K562 treated with DMSO at 1 percent for 4 hours (cell line): ENCODE data around the gene CHKA. TPM values are rescaled to one million over a fixed set of nuclear protein-coding genes. Genes with fewer than 3 reads are reported as not detected.

ENCODE experiments used
- total RNA-seq: library from RNA; unstranded; fragments of 300-600 nt; gene quantifications from 2 replicates; pipeline ENCODE4 v1.2.3, GENCODE V29; 2022; ENCODE audit not compliant: insufficient read depth

CHKA gene
- total RNA-seq: 27.0 and 32.9 TPM in 2 replicates

DNA sequence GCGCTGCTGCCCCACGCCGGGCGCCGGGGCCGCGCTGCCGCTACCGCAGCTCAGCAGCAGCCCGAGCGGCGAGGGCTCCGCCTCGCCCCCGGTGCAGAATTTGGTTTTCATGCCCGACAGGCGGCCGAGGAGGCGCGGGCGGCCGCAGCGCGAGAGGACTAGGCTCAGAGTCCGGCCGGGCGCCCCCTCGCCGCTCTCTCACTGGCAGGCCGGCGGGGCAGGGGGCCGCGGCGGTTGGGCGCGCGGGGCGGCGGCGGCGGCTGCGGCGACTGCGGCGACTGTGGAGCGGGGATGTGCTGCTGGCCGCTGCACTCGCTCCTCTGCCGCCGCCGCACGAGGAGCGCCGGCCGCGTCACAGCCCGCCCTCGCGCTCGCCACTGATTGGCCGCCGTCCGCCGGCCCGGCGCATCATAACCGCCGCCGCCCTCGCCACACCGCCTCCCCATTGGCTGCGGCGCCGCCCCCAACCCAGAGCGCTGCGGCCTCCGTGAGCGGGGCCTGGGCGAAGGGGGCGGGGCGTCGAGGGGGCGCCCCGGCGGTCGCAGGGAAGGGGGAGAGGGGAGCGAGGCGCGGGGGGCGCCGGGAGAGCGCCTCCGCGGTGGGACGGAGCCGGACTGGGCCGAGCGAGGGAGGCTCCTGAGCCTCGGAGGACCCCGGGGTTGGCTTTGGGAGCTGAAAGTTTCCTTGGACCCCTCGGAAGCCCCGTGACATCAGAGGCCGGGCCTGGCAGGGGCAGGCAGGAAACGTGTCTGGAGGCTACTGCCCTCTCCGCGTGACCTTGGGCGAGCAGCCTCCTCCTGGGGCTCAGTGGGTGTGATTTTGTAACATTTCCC is at the start of gene CHKA:
Gene CHKA, minus strand, starts transcription at position 322 of the 833 bp plus-strand sequence. Its CDS starts 211 bp downstream, at position 111.

DNA sequence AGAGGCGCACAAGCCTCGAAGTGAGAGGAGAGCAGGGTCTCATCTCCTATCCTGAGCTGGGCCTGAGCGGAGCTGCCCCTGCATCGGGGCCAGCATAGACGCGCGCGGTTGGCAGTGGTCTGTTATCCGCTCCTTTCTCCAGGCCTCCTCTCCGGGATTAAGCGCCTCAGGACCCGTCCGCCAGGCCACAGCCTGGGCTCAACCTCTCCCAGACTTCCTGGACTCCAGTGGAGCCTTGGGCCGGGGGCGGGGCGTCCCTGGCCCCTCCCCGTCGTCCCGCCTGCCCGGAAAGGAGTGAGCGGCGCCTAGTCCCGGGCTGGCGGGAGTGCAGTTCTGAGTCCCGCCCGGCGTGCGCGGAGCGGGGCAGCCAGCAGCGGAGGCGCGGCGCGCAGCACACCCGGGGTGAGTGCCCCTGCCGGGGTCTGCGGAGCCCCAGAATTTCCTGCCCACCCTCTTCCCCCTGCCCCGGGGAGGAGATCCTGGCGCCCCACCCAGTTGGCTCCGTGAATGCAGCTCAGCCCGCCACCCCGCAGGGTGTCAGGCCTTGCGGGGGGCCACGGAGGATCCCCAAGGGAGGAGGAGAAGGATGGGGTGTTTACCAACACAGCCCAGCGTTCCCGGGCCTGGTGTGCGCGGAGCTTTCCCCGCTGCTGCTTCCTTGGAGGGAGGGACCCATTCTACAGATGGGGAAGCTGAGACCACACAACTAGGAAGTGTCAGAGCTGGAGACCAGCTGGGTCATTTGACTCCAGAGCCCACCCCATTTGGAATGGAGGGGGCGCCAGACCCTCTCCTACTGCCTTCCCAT is 82.3 kb downstream of the CHKA start, which contains the start of gene TCIRG1:
Gene TCIRG1, plus strand, starts transcription at position 308 of the 808 bp plus-strand sequence. CDS start 2,247 bp downstream, outside the sequence.

DNA sequence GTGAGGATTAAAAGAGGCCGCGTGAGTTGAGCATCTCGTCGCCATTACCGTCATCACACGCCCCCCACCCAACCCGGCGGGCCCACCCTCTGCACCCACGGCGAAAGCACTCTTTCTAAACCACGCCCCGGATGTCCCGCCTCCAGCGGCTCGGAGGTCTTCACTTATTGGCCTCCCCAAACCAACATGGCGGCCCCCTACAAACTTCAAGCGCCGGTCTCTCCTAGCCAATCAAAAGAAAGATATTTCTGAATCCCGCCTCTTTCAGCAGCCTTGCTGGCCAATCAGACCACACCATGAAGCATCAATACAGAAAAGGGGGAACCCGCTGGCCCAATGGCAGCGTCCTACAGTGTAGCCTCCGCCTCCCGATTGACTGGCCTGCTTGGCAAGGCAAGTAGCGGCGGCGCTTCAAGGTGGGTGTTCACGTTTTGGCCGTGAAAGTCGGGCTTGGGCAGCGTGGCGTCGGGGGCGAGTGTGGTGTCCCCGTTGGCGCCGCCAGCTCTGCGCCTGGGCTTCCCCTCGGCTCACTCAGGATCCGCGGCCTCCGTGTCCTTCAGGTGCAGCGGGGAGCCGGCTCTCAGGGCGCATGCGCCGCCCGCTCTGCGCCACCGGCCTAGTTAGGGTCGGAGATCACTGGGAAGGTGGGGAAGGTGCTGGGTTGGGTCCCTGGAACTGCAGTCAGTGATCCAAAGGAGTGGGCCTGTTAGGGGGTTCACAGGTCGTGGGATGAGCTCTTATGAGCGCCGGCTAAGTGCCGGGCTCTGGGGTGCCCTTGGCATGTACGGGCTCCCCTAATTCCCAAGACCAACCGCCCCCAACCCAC is 90.7 kb downstream of the CHKA start, which contains the start of gene NDUFS8:
Gene NDUFS8, plus strand, starts transcription at position 364 of the 826 bp plus-strand sequence. CDS start 1,471 bp downstream, outside the sequence.

DNA sequence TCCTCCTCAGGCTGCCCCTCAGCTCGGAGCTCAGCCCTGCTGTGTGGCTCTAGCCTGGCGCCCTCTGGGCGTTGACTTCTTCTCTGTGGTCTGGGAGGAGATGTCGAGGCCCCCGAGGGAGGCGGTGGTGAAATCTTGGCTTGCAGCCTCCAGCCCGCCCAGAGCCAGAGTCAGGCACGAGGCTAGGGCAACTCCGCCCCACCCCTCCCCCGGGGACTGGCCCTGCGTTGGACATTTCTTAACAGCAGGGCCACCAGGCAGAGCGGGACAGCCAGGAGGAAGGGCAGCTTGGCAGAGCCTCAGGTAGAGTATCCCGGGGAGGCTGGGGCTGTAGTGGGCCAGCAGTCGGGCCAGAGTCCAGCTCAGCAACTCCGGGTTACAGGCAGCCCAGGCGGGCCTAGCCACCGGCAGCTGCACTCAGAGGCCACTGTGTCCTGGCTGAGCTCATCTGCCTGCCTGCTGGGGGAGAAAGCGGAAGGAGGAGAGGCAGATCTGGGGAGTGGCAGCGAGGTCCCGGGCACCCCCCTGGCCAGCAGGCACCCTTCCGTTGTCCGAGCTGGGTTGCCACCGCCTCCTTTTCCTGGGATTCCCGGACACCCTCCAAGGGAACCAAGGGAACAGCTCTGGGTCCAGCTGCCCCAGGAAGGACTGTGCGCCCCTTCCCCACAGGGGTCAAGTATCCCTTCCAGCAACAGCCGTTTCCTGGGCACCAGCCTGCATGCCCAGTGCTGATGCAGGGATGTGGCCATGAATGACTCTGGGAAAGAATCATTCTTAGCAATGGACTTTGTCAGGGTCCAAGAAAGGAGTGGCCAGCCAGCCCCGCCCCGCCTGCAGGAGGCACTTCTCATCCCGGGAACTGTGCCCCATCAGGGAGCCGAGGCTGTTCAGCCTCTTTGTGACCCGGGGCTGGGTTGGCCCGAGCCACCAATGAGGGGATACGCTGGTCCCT is 110.8 kb downstream of the CHKA start, which contains the start of gene ALDH3B1:
Gene ALDH3B1, plus strand, starts transcription at position 238 of the 952 bp plus-strand sequence. CDS start 4,971 bp downstream, outside the sequence.

DNA sequence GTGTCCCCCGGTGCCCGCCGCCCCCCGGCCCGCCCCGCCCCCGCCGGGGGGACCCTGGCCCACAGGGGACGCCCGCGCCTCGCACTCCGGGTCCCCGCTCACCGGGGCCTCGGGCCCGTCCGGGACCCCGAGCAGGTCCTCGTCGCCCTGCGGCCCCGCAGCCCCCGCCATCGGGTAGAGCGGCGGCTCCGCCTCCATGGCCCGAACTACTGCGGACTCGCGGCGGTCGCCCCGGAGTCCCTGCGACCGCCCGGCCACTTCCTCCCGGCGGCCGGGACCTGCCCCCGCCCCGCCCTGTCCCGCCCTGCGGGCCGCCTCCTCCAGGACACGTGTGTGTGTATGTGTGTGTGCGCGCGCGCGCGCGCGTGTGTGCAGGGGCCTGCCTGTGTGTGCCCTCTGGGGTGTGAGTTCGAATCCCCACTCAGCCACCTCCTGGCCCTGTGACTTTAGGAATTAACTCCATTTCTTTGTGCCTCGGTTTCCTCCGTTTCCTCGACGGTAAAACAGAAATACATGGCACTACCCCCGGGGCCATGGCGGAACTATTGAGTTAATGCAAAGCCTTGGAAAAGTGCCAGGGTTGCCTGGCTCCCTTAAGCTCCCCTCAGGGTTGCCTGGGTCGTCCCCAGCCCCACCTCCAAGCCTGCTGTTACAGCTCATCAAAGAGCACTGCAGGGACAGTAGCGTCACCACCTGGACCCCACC is 117.2 kb downstream of the CHKA start, which contains the start of gene UNC93B1:
Gene UNC93B1, minus strand, starts transcription at position 252 of the 705 bp plus-strand sequence. Its CDS starts 54 bp downstream, at position 198.

Other genes with a start within 250 kb of the CHKA start
- 5.2 and 6.6 TPM in 2 replicates for gene UNC93B1, start 117.3 kb downstream of the CHKA start, total RNA-seq
- 1.3 and 1.8 TPM in 2 replicates for gene ALDH3B1, start 111.1 kb downstream of the CHKA start, total RNA-seq
- 281 and 296 TPM in 2 replicates for gene NDUFS8, start 90.7 kb downstream of the CHKA start, total RNA-seq
- 89.4 and 112 TPM in 2 replicates for gene TCIRG1, start 82.4 kb downstream of the CHKA start, total RNA-seq
- 10.1 and 12.5 TPM in 2 replicates for gene KMT5B, start 91.9 kb upstream of the CHKA start, total RNA-seq
- gene C11orf24, start 150.6 kb upstream of the CHKA start, total RNA-seq: 54.0 and 63.2 TPM in 2 replicates
- gene LRP5, start 191.2 kb upstream of the CHKA start, total RNA-seq: 27.1 and 32.8 TPM in 2 replicates